ENCODE results near the gene BORCS8.

The BORCS8 gene

DNA sequence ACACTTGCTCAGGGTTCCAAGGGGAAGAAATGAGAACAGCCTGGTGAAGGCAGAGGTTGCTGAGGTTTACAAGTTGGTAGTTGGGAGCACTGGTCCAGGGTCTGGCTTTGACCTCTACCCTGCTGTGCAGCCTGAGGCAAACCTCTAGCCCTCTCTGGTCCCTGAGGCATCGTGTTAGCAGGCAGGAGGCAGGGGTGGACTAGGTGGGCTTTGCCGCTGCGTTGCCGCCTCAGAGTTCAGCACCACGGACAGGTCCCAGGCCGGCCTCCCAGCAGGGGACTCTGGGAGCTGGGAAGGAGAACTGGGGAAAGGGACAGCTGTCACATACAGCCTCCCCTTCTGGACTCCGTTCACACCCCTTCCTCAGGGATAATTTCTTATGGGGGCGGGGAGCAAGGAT, 22.9 kb upstream of the BORCS8 start:
- Histone ChIP-seq H3K27me3 (replicated peaks in 2 of 5; ENCODE audit: control insufficient read depth in 4 of 5, insufficient read depth in 5 of 5, low read length in 4 of 5) (peaks cover 3 to 83% (median 18%) of the 10 kb centered on the region in 5 experiments), H3K4me3 (ENCODE audit: control insufficient read depth in 1 of 7, extremely low read depth in 1 of 7, insufficient read depth in 4 of 7, low read depth in 2 of 7, low read length in 6 of 7) (no peak overlapping the region), H3K27ac (ENCODE audit: insufficient read depth in 1 of 2, low read depth in 1 of 2, low read length in 2 of 2, poor library complexity in 1 of 2, severe bottlenecking in 2 of 2) (no peak overlapping the region), H3K9me3 (ENCODE audit: control extremely low read depth in 1 of 5, control insufficient read depth in 4 of 5, insufficient read depth in 2 of 5, low read depth in 1 of 5, low read length in 4 of 5) (peaks cover 0 to 4% (median 0%) of the 10 kb centered on the region in 5 experiments), H3K36me3 (ENCODE audit: control insufficient read depth in 4 of 4, insufficient read depth in 4 of 4, low read length in 3 of 4) (no peaks in the 10 kb centered on the region), H3K4me1 (ENCODE audit: control extremely low read depth in 1 of 4, control insufficient read depth in 4 of 4, insufficient read depth in 4 of 4, low read length in 3 of 4) (no peaks in the 10 kb centered on the region)
- DNase-seq: peak; percentile 39 to 74 (median 72)
- ChIA-PET CTCF (interaction anchor here (1.1 to 2.1 kb wide), 2 partner anchors 12 to 19 kb away, joined by 3 to 4 read pairs; partner anchors contain the start of gene NR2C2AP), POLR2A (no interaction called here)
- WGBS (ENCODE audit: insufficient coverage): no CpG with 5 or more reads among the region's 8 CpGs

DNA sequence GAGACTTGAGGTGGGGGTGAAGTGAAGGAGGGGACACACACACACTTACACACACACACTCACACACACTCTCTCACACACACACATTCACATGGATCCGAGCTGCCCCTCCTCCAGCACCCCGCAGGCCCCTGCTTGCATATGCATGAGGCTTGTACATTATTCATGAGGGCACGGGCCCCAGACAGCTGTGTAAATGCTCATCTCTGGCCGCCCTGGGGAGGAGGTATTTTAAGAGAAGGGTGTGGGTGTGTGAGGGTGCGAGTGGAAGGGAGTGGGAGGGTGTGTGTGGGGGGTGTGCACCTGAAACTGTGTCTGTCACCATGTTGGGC, 22.2 kb upstream of the BORCS8 start:
- ChIA-PET POLR2A (no interaction called here), CTCF (interaction anchor here (1.1 to 2.1 kb wide), 2 partner anchors 11 to 20 kb away, joined by 3 to 4 read pairs; partner anchors contain the start of gene NR2C2AP)
- H3K4me3 ChIP-seq (ENCODE audit: control insufficient read depth in 1 of 7, extremely low read depth in 1 of 7, insufficient read depth in 4 of 7, low read depth in 2 of 7, low read length in 6 of 7): no peak overlapping the region
- H3K27ac ChIP-seq (ENCODE audit: insufficient read depth in 1 of 2, low read depth in 1 of 2, low read length in 2 of 2, poor library complexity in 1 of 2, severe bottlenecking in 2 of 2): no peak overlapping the region
- 8% methylated on average over 2 of the region's 5 CpGs for WGBS (ENCODE audit: insufficient coverage)
- DNase-seq: no peak
- H3K36me3 ChIP-seq (ENCODE audit: control insufficient read depth in 4 of 4, insufficient read depth in 4 of 4, low read length in 3 of 4): no peaks in the 10 kb centered on the region
- no peaks in the 10 kb centered on the region for H3K4me1 ChIP-seq (ENCODE audit: control extremely low read depth in 1 of 4, control insufficient read depth in 4 of 4, insufficient read depth in 4 of 4, low read length in 3 of 4)
- H3K27me3 ChIP-seq (replicated peaks in 2 of 5; ENCODE audit: control insufficient read depth in 4 of 5, insufficient read depth in 5 of 5, low read length in 4 of 5): peaks cover 3 to 87% (median 20%) of the 10 kb centered on the region in 5 experiments
- H3K9me3 ChIP-seq (ENCODE audit: control extremely low read depth in 1 of 5, control insufficient read depth in 4 of 5, insufficient read depth in 2 of 5, low read depth in 1 of 5, low read length in 4 of 5): peaks cover 0 to 4% (median 0%) of the 10 kb centered on the region in 5 experiments

DNA sequence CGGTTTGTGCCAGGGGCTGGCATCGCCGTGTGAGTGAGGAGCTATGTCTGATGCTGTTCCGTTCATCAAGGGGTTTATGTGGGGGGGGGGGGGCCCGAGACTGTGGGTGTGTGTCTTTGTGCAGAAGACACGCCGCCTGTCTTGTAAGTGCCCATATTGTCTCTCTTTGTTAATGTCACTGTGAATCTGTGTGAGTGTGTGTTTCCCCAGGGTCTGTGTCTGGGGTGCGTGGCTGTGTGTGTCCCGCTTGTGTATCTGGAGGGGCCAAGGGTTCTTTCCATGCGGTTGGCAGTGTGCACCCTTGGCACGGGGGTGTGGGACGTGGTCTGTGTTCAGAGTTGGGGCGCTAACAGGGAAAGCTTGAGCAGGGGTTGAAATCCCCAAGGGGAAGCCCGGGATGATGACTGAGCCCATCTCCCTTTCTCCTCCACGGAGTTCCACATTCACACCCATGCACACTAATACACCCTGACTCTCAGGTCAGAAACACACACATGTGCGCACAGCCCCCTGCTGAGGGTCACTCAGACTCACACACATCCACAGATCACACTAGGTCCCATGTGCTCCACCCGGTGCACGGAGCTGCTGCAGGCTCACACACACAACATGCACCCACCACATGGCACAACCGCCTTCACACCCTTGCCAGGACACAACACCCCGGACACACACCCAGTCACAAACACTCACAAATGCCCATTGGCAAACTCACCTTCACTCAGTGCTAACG, 21.6 kb upstream of the BORCS8 start:
- CTCF ChIA-PET: interaction anchor here (1.1 to 2.1 kb wide), 2 partner anchors 10 to 21 kb away, joined by 3 to 4 read pairs; partner anchors contain the start of gene NR2C2AP
- WGBS (ENCODE audit: insufficient coverage): 50% methylated on average over 9 of the region's 21 CpGs

DNA sequence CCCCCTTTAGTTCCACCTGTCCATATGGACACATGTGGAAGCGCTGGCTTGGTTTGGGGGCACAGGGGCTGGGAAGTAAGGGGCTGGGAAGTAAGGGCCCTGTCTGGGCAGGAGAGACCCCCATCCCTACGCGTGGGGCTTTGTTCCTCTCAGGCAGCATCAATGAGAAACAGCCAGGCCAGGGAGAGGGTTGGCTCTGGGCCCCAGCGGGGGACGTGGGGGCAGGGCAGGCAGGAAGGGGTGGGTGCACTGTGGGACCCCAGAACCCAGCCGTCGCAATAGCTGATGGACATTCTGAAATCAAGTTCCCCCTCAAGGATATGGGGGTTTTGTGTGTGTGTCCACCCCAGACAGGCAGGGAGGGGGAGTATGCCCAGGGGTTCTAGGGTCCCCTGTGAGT, 21.0 kb upstream of the BORCS8 start:
- ChIA-PET POLR2A (no interaction called here), CTCF (no interaction called here)
- Histone ChIP-seq H3K4me3 (ENCODE audit: control insufficient read depth in 1 of 7, extremely low read depth in 1 of 7, insufficient read depth in 4 of 7, low read depth in 2 of 7, low read length in 6 of 7) (no peak overlapping the region), H3K4me1 (ENCODE audit: control extremely low read depth in 1 of 4, control insufficient read depth in 4 of 4, insufficient read depth in 4 of 4, low read length in 3 of 4) (no peaks in the 10 kb centered on the region), H3K27ac (ENCODE audit: insufficient read depth in 1 of 2, low read depth in 1 of 2, low read length in 2 of 2, poor library complexity in 1 of 2, severe bottlenecking in 2 of 2) (no peak overlapping the region), H3K36me3 (ENCODE audit: control insufficient read depth in 4 of 4, insufficient read depth in 4 of 4, low read length in 3 of 4) (no peaks in the 10 kb centered on the region), H3K27me3 (replicated peaks in 2 of 5; ENCODE audit: control insufficient read depth in 4 of 5, insufficient read depth in 5 of 5, low read length in 4 of 5) (peaks cover 3 to 87% (median 20%) of the 10 kb centered on the region in 5 experiments), H3K9me3 (ENCODE audit: control extremely low read depth in 1 of 5, control insufficient read depth in 4 of 5, insufficient read depth in 2 of 5, low read depth in 1 of 5, low read length in 4 of 5) (peaks cover 0 to 4% (median 0%) of the 10 kb centered on the region in 5 experiments)
- no peak for DNase-seq
- 11% methylated on average over 5 of the region's 7 CpGs for WGBS (ENCODE audit: insufficient coverage)

More for the DNA sequence above, 21.6 kb upstream of the BORCS8 start:
- Histone ChIP-seq H3K36me3 (ENCODE audit: control insufficient read depth in 4 of 4, insufficient read depth in 4 of 4, low read length in 3 of 4) (no peaks in the 10 kb centered on the region), H3K4me1 (ENCODE audit: control extremely low read depth in 1 of 4, control insufficient read depth in 4 of 4, insufficient read depth in 4 of 4, low read length in 3 of 4) (no peaks in the 10 kb centered on the region), H3K9me3 (ENCODE audit: control extremely low read depth in 1 of 5, control insufficient read depth in 4 of 5, insufficient read depth in 2 of 5, low read depth in 1 of 5, low read length in 4 of 5) (peaks cover 0 to 4% (median 0%) of the 10 kb centered on the region in 5 experiments), H3K4me3 (ENCODE audit: control insufficient read depth in 1 of 7, extremely low read depth in 1 of 7, insufficient read depth in 4 of 7, low read depth in 2 of 7, low read length in 6 of 7) (no peak overlapping the region), H3K27me3 (replicated peaks in 2 of 5; ENCODE audit: control insufficient read depth in 4 of 5, insufficient read depth in 5 of 5, low read length in 4 of 5) (peaks cover 3 to 87% (median 20%) of the 10 kb centered on the region in 5 experiments), H3K27ac (ENCODE audit: insufficient read depth in 1 of 2, low read depth in 1 of 2, low read length in 2 of 2, poor library complexity in 1 of 2, severe bottlenecking in 2 of 2) (no peak overlapping the region)
- POLR2A ChIA-PET: no interaction called here
- no peak for DNase-seq

DNA sequence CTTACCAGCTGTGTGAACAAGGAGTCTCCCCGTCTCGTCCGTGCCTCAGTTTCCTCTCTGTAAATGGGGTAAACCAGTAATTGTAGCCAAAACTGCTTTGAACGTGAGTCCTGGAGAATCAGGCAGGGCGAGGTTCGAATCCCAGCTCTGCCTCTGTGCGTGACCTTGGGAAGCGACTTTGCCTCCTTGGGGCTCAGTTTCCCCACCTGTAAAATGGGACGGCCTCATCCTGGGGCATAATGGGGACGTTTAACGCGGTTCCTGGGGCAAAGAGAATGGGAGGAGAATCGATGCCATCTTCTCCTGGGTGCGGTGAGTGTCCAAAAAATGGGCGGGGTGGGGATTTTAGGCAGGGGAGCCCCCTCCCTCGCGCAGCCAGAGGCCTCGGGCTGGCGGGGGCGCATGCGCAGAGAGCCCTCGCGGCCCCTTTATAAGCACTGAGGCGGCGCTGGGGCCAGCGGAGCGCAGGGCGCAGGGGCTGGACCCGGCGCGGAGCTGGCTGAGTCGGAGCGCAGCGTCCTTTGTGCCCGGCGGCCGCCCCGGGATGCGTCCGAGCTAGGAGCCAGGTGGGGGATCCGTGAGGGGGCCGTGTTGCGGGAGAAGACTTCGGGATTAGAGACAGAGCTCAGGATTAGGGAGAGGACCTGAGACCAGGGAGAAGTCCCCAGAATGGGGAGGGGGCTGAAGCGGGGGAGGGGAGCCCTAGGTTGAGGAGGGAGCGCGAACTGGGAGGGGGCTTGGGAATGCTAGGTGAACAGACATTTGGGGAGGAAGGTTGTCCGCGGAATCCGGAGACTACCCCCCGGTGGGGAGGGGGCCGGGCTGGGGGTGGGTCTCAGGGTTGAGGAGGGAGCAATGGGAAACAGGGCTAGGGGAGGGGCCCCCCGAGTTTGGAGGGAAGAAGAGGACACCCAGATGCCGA, 19.8 kb upstream of the BORCS8 start, which contains the start of gene NCAN:
Gene NCAN, plus strand, starts transcription at position 460 of the 922 bp plus-strand sequence. CDS start 4,996 bp downstream, outside the sequence.
- no peaks in the 10 kb centered on the region for H3K36me3 ChIP-seq (ENCODE audit: control insufficient read depth in 4 of 4, insufficient read depth in 4 of 4, low read length in 3 of 4)
- no peak for DNase-seq
- H3K27ac ChIP-seq (ENCODE audit: insufficient read depth in 1 of 2, low read depth in 1 of 2, low read length in 2 of 2, poor library complexity in 1 of 2, severe bottlenecking in 2 of 2): no peak within 1 kb of the TSS
- H3K4me1 ChIP-seq (ENCODE audit: control extremely low read depth in 1 of 4, control insufficient read depth in 4 of 4, insufficient read depth in 4 of 4, low read length in 3 of 4): no peaks in the 10 kb centered on the region
- POLR2A ChIA-PET: no interaction called here
- H3K9me3 ChIP-seq (ENCODE audit: control extremely low read depth in 1 of 5, control insufficient read depth in 4 of 5, insufficient read depth in 2 of 5, low read depth in 1 of 5, low read length in 4 of 5): no peaks in the 10 kb centered on the region
- H3K4me3 ChIP-seq (ENCODE audit: control insufficient read depth in 1 of 7, extremely low read depth in 1 of 7, insufficient read depth in 4 of 7, low read depth in 2 of 7, low read length in 6 of 7): no peak within 1 kb of the TSS
- WGBS (ENCODE audit: insufficient coverage): 10% methylated on average over 44 of the region's 54 CpGs
- CTCF ChIA-PET: no interaction called here
- peaks cover 3 to 76% (median 18%) of the 10 kb centered on the region in 5 experiments for H3K27me3 ChIP-seq (replicated peaks in 2 of 5; ENCODE audit: control insufficient read depth in 4 of 5, insufficient read depth in 5 of 5, low read length in 4 of 5)

DNA sequence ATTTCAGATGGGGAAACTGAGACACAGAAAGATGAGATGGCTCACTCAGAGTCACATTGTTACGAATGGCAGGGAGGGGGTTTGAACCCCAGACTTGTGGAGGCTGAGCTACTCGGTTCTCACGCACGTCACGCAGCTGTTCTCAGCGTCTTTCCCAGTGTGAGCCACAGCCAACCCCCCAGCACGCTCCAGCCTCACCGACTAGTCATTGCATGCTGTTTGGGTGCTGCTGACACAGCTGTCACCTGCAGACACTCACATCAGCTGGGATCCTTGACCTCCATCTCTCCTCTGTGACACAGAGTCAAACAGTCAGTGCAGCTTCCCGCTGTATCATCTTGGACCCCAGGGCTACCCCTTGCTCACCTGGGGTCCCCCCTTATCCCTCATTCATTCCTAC, 17.4 kb upstream of the BORCS8 start:
- Histone ChIP-seq H3K27me3 (replicated peaks in 2 of 5; ENCODE audit: control insufficient read depth in 4 of 5, insufficient read depth in 5 of 5, low read length in 4 of 5) (peaks cover 3 to 59% (median 15%) of the 10 kb centered on the region in 5 experiments), H3K4me3 (ENCODE audit: control insufficient read depth in 1 of 7, extremely low read depth in 1 of 7, insufficient read depth in 4 of 7, low read depth in 2 of 7, low read length in 6 of 7) (no peak overlapping the region), H3K36me3 (ENCODE audit: control insufficient read depth in 4 of 4, insufficient read depth in 4 of 4, low read length in 3 of 4) (no peaks in the 10 kb centered on the region), H3K9me3 (ENCODE audit: control extremely low read depth in 1 of 5, control insufficient read depth in 4 of 5, insufficient read depth in 2 of 5, low read depth in 1 of 5, low read length in 4 of 5) (no peaks in the 10 kb centered on the region), H3K4me1 (ENCODE audit: control extremely low read depth in 1 of 4, control insufficient read depth in 4 of 4, insufficient read depth in 4 of 4, low read length in 3 of 4) (no peaks in the 10 kb centered on the region), H3K27ac (ENCODE audit: insufficient read depth in 1 of 2, low read depth in 1 of 2, low read length in 2 of 2, poor library complexity in 1 of 2, severe bottlenecking in 2 of 2) (no peak overlapping the region)
- no peak for DNase-seq
- WGBS (ENCODE audit: insufficient coverage): 65% methylated on average over 9 of the region's 9 CpGs
- ChIA-PET CTCF (interaction anchor here (0.7 to 1.3 kb wide), 2 partner anchors 34 to 73 kb away, joined by 3 read pairs; no protein-coding TSS in a partner anchor), POLR2A (no interaction called here)

All from common myeloid progenitor, CD34-positive (primary cell).